GM12801 (cell line): ENCODE measurements around the gene IKZF3.

Experiments
- CTCF ChIP-seq: IDR thresholded peaks from one replicate; pipeline ENCODE4 v1.5.1; 2011; ENCODE audit warnings: control low read depth; ENCODE audit not compliant: insufficient read length; ENCODE audit errors: extremely low read depth

IKZF3 gene

GRCh38 chr17:39716073-39716818 is 147.9 kb downstream of the IKZF3 start:
- no peak for TF ChIP-seq CTCF

GRCh38 chr17:39715375-39716072 is 148.6 kb downstream of the IKZF3 start:
- no peak for TF ChIP-seq CTCF

- TF ChIP-seq CTCF = no peak
Observed at GRCh38 chr17:39714234-39714633, 149.9 kb downstream of the IKZF3 start.

- TF ChIP-seq CTCF = no peak
Observed at GRCh38 chr17:39711851-39712250, 152.3 kb downstream of the IKZF3 start.

GRCh38 chr17:39709998-39710964 is 153.8 kb downstream of the IKZF3 start:
- TF ChIP-seq CTCF = no peak

GRCh38 chr17:39709319-39709997 is 154.7 kb downstream of the IKZF3 start:
- no peak for TF ChIP-seq CTCF
